Activated naive CD4-positive, alpha-beta T cell treated with anti-CD3 and anti-CD28 coated beads, Interleukin-2, amount 50 U/mL, for 24 hours (primary cell): ENCODE measurements around the gene TMEM81.

Experiments used
- H3K27ac Mint-ChIP-seq: one replicate; pipeline ENCODE4 v1.8.0; 2021; ENCODE audit warnings: mild to moderate bottlenecking, mixed read lengths
- H3K27me3 Mint-ChIP-seq: one replicate; pipeline ENCODE4 v1.8.0; 2021; ENCODE audit warnings: mixed read lengths
- H3K36me3 Mint-ChIP-seq: one replicate; pipeline ENCODE4 v1.8.0; 2021; ENCODE audit warnings: mixed read lengths
- H3K4me1 Mint-ChIP-seq: one replicate; pipeline ENCODE4 v1.8.0; 2021; ENCODE audit warnings: mixed read lengths
- H3K4me3 Mint-ChIP-seq: one replicate; pipeline ENCODE4 v1.8.0; 2021; ENCODE audit warnings: mild to moderate bottlenecking, mixed read lengths
- H3K9me3 Mint-ChIP-seq: one replicate; pipeline ENCODE4 v1.8.0; 2021; ENCODE audit warnings: mixed read lengths

TMEM81 gene, protein sequence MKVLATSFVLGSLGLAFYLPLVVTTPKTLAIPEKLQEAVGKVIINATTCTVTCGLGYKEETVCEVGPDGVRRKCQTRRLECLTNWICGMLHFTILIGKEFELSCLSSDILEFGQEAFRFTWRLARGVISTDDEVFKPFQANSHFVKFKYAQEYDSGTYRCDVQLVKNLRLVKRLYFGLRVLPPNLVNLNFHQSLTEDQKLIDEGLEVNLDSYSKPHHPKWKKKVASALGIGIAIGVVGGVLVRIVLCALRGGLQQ

DNA sequence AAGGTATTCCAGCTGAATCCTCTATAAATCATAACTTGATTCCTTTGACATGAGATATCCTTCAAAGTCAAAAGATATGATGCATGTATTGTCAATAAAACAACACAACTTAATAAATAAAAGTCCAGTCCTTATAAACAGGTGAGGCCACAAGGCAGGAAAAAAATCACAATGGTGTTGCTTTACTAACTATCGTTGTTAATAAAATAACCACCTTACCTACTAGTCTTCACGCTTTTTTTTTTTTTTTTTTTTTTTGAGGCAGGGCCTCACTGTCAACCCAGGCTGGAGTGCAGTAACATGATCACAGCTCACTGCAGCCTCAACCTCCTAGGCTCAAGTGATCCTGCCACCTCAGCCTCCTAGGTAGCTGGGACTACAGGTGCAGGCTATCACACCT lies at the start of gene TMEM81:
TMEM81 (minus strand) TSS at position 101 of the 400 bp plus-strand sequence. CDS start 140 bp downstream, outside the sequence.
- Mint-ChIP-seq H3K36me3 (peaks cover 17% of the 10 kb centered on the region), H3K4me1 (no peaks in the 10 kb centered on the region), H3K27ac (peak within 1 kb of the TSS; percentile 30), H3K9me3 (no peaks in the 10 kb centered on the region), H3K4me3 (no peak within 1 kb of the TSS), H3K27me3 (no peaks in the 10 kb centered on the region)

DNA sequence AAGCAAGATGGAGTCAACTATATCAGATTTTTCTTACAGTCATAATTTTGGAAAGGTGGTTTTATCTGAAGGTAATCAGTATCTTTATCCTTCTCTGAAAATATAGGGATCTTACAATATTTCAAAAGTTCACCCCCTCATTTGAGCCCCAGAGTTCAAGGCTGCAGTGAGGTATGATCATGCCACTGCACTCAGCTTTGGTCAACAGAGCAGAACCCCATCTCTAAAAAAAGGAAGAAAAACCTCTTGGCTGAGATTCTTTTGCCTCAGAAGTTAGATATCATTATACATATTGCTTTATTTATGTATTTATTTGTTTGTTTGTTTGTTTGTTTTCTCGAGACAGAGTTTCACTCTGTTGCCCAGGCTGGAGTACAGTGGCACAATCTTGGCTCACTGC lies 49.0 kb upstream of the TMEM81 start:
- no peak overlapping the region for H3K4me3 Mint-ChIP-seq
- H3K27me3 Mint-ChIP-seq = no peaks in the 10 kb centered on the region
- no peaks in the 10 kb centered on the region for H3K9me3 Mint-ChIP-seq
- H3K4me1 Mint-ChIP-seq = no peaks in the 10 kb centered on the region
- no peaks in the 10 kb centered on the region for H3K36me3 Mint-ChIP-seq
- no peak overlapping the region for H3K27ac Mint-ChIP-seq

DNA sequence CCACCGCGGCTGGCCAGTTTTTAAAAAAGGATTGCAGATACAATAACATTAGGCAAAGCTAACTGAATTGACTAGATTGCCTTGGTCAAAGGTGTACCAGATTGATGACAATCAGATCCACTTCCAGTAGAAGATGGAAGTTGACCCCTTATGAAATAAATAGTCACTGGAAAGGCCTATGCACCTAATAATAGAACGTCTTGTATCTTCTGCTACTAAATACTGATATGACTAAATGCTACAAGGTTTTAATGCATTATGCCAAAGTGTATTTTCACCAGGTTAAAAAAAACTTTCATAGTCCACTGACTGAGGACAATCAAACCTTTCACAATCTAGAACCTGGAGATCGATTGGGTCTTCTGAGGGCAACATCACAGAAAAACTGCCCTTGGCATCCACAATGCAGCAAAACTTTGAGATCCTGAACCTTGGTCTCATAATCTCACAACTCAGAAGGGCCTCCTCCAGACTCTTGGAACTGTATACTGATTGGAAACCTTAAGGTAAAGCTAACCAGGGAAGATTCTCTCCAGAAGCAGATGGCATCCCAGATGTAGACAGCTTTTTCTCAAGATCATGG lies 45.3 kb upstream of the TMEM81 start:
- no peak overlapping the region for H3K27ac Mint-ChIP-seq
- H3K4me1 Mint-ChIP-seq = no peaks in the 10 kb centered on the region
- H3K9me3 Mint-ChIP-seq = no peaks in the 10 kb centered on the region
- H3K4me3 Mint-ChIP-seq = no peak overlapping the region
- no peaks in the 10 kb centered on the region for H3K36me3 Mint-ChIP-seq
- H3K27me3 Mint-ChIP-seq = no peaks in the 10 kb centered on the region

DNA sequence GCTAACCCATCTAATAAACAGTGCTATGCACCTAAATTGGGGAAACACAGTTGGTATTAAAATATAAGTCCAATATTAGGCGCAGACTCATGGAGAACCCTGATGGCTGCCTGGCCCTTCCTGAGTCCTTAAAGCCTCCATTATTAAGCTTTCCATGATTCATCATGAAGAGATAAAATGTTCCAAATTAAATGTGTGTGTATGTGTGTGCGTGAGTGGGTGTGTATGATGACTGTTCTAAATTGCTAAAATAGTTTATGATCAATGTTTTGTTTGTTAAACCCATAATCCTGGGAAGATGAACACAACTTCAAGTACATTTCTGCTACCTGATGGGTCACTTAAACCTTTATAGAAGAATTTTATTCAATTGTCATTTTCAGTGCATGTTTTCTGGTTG lies 43.8 kb upstream of the TMEM81 start:
- H3K4me1 Mint-ChIP-seq = peaks cover 3% of the 10 kb centered on the region
- no peaks in the 10 kb centered on the region for H3K9me3 Mint-ChIP-seq
- H3K4me3 Mint-ChIP-seq = no peak overlapping the region
- no peaks in the 10 kb centered on the region for H3K27me3 Mint-ChIP-seq
- no peaks in the 10 kb centered on the region for H3K36me3 Mint-ChIP-seq
- no peak overlapping the region for H3K27ac Mint-ChIP-seq

DNA sequence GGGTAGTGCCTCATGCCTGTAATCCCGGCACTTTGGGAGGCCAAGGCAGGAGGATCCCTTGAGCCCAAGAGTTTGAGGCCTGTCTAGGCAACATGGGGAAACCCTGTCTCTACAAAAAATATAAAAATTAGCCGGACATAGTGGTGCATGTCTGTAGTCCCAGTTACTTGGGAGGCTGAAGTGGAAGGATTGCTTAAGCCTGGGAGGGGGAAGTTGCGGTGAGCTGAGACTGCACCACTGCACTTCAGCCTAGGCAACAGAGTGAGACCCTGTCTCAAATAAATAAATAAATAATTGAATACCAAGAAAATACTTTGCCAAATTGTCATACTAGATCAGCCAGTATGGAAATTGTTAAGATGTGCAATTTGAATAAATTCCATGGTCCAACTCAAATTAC lies 43.4 kb upstream of the TMEM81 start:
- Mint-ChIP-seq H3K27me3 (no peaks in the 10 kb centered on the region), H3K9me3 (no peaks in the 10 kb centered on the region), H3K4me3 (no peak overlapping the region), H3K36me3 (no peaks in the 10 kb centered on the region), H3K27ac (no peak overlapping the region), H3K4me1 (peaks cover 7% of the 10 kb centered on the region)

DNA sequence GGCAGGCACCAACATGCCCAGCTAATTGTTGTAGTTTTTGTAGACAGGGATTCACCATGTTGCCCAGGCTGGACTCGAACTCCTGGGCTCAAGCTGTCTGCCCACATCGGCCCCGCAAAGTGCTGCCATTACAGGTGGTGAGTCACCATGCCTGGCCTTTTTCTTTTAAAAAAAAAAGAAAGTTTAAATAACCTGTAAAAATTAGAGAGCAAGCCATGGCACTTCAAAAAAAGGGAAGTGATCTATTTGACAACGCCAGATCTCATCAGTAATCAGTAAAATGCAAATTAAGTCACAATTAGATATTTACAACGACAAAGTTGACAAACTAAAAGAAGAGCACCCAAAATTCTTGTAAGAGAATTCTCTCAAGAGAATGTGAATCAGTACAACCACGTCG lies 40.5 kb upstream of the TMEM81 start:
- Mint-ChIP-seq H3K27me3 (no peaks in the 10 kb centered on the region), H3K36me3 (peaks cover 2% of the 10 kb centered on the region), H3K4me3 (no peak overlapping the region), H3K4me1 (peaks cover 35% of the 10 kb centered on the region), H3K9me3 (no peaks in the 10 kb centered on the region), H3K27ac (no peak overlapping the region)

DNA sequence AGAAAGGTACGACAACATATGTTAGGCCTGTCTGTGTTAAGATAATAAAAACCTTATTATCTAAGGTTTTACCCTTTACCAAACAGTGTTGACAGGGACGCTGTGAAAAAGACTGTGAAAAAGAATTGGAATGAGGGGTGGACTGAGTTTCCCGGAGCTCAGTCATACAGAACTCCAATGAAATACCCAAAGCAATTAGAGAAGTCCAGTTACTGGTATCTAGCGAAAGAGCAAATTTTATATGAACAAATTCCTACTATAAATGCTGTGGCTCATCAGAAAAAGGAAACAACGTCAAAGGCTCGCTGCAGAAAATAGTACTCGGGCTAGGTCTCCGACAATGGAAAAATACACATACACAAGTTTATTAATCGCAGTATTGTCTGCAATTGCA lies 38.2 kb upstream of the TMEM81 start:
- Mint-ChIP-seq H3K27ac (peak overlapping the region; percentile 100), H3K27me3 (no peaks in the 10 kb centered on the region), H3K9me3 (no peaks in the 10 kb centered on the region), H3K4me3 (peak overlapping the region; percentile 99), H3K36me3 (peaks cover 5% of the 10 kb centered on the region), H3K4me1 (peaks cover 48% of the 10 kb centered on the region)

DNA sequence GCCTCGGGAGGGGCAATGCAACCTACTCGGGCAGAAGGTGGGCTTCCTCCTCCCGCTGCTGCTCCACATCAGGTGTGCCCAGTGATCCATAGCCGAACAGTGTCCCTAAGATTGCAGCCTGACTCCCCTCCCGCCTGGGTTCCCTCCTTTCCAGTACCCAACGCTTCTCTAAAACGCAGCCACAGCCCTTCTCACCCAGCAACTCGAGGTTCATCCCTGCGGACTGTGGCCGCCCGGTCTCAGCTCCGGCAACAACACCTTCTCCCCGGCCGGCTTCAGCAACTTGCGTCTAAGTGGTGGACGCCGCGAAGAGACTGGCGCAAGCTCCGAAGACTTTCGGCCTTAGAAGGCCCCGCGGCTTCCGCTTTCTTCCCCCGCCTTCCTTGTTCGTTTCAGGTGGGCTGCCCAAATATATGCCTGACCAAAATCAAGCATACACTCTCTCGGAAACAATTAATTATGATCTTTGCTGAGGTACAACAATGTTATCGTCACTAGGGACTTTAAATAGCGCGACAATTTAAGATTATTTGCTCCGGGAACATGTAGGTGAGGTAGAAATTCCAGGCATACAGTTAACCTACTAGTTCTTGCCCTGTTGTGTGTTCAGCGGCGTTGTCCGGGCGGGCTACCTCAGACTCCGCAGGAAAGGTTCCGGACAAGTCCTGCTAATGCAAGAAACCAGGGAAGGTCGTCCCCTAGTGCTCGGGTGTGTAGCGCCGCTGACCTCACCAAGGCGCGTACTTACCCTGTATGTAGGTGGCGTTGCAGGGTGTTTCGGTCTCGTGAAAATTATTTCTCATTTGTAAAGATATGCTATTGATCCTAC lies 37.6 kb upstream of the TMEM81 start, which contains the start of gene RBBP5:
RBBP5 (minus strand) TSS at position 319 of the 829 bp plus-strand sequence; CDS start at position 214, 105 bp downstream.
- Mint-ChIP-seq H3K4me1 (peaks cover 48% of the 10 kb centered on the region), H3K9me3 (no peaks in the 10 kb centered on the region), H3K36me3 (peaks cover 5% of the 10 kb centered on the region)

DNA sequence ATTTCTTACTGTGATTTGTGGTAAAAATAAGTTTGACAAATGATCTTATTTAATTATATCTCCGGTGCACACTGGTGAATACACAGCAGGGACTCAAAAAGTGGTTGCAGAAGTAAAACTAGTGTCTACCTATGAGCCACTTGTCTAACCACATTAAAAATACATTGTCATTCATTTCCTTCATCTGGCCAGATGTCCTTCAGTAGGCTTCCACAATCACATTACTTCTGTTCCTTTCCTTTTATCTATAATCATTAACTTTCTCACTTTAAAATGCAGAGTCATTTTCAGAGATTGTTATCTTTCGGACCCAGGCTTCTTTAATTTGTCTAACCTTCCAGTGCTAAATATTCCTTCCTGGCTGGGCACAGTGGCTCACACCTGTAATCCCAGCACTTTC lies 34.5 kb upstream of the TMEM81 start:
- H3K27ac Mint-ChIP-seq = no peak overlapping the region

More for the DNA sequence above, 37.6 kb upstream of the TMEM81 start, which contains the start of gene RBBP5:
- H3K4me3 Mint-ChIP-seq = peak within 1 kb of the TSS; percentile 99
- peak within 1 kb of the TSS; percentile 100 for H3K27ac Mint-ChIP-seq
- H3K27me3 Mint-ChIP-seq = no peaks in the 10 kb centered on the region

DNA sequence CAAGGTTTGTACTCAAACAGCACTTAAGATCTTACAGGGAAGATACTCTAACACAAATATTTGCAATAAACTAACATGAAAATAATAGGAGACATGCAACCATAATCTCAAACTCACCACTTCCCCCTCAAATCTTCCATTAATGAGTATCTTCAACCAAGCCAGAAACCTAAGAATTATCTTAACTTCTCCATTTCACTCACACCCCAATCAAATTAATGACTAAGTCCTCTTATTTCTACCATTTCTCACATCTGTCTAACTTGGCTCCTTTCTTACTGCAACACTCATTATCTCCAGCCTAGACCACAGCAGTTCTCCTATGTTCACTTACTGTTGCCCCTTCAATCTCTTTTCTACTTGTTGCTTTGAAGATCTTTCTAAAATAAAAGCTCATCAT lies 27.1 kb upstream of the TMEM81 start:
- Mint-ChIP-seq H3K27me3 (no peaks in the 10 kb centered on the region), H3K36me3 (peaks cover 15% of the 10 kb centered on the region), H3K4me1 (peaks cover 17% of the 10 kb centered on the region), H3K4me3 (no peak overlapping the region), H3K9me3 (no peaks in the 10 kb centered on the region), H3K27ac (peak overlapping the region; percentile 1)

More for the DNA sequence above, 34.5 kb upstream of the TMEM81 start:
- Mint-ChIP-seq H3K36me3 (peaks cover 5% of the 10 kb centered on the region), H3K4me3 (peak overlapping the region; percentile 23), H3K4me1 (peaks cover 60% of the 10 kb centered on the region), H3K27me3 (no peaks in the 10 kb centered on the region), H3K9me3 (no peaks in the 10 kb centered on the region)

DNA sequence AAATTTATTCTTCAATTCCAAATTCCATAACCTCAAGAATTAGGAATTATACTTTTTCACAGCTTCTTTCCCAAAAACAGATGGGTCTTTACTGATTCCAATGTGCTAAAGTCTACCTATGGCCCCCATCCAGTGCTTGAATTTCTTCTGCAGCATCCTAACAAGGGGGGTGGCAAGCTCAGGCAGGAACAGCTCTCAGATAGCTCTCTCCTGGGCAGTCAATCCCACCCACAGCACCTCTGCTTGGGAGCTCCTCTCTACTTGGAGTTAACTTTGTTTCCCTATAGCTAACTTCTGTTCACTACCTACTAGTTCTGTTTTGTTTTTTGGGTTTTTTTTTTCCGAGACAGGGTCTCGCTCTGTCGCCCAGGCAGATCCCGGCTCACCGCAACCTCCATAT lies 25.5 kb upstream of the TMEM81 start:
- Mint-ChIP-seq H3K4me3 (no peak overlapping the region), H3K9me3 (no peaks in the 10 kb centered on the region), H3K36me3 (peaks cover 20% of the 10 kb centered on the region), H3K27me3 (no peaks in the 10 kb centered on the region), H3K4me1 (peaks cover 10% of the 10 kb centered on the region), H3K27ac (peak overlapping the region; percentile 59)

DNA sequence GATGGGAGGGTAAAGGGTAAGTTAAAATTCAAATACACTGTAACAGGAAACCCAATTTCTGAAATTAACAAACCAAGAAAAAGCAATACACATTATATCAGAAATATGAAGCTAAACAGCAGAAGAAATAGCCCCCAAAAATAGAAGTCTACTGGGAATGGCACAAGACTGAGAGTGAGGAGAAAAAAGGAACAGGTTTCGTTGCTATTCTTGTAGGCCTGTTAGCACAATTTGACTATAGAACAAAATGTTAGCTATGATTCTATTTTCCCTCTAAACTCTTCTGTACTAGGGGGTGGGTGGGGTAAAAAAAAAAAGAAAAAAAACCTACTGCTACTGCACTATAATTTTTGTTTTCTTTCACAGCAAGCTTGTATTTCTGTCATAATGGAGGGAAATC lies 25.0 kb upstream of the TMEM81 start:
- peaks cover 20% of the 10 kb centered on the region for H3K36me3 Mint-ChIP-seq
- H3K4me1 Mint-ChIP-seq = peaks cover 10% of the 10 kb centered on the region
- H3K27me3 Mint-ChIP-seq = no peaks in the 10 kb centered on the region
- H3K4me3 Mint-ChIP-seq = no peak overlapping the region
- no peak overlapping the region for H3K27ac Mint-ChIP-seq
- no peaks in the 10 kb centered on the region for H3K9me3 Mint-ChIP-seq

DNA sequence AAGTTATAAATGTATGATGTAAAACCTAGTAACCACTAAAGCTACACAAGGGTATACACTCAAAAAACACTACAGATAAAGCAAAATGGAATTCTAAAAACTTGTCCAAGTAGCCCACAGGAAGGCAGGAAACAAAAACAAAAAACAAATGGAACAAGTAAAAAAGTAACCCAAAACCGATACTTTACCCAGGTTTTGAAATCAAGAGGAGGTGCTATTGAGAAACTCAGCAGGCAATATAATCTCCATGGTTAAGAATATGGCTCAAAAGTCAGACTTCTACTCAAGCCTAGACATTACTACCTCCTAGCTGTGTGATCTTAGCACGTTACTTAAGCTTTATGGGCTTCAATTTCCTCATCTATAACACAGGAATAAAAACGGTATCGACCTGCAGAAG lies 24.2 kb upstream of the TMEM81 start:
- Mint-ChIP-seq H3K9me3 (no peaks in the 10 kb centered on the region), H3K36me3 (peaks cover 21% of the 10 kb centered on the region), H3K4me3 (no peak overlapping the region), H3K27me3 (no peaks in the 10 kb centered on the region), H3K4me1 (peaks cover 10% of the 10 kb centered on the region), H3K27ac (peak overlapping the region; percentile 73)

DNA sequence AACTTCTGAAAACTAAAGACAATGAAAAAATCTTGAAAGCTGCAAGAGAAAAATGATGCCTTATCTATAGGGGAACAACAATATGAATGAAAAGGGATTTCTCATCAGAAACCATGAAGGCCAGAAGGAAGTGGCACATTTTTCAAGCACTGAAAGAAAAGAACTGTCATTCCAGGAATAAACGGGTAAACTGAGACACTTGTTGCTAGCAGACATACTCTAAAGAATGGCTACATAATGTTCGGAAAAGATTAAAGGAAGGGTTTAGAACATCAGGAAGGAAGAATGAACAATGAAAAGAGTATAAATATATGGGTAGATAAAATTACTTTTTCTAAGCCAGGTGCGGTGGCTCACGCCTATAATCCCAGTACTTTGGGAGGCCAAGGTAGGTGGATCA lies 23.1 kb upstream of the TMEM81 start:
- Mint-ChIP-seq H3K4me1 (peaks cover 10% of the 10 kb centered on the region), H3K4me3 (no peak overlapping the region), H3K27me3 (no peaks in the 10 kb centered on the region), H3K27ac (no peak overlapping the region), H3K36me3 (peaks cover 22% of the 10 kb centered on the region), H3K9me3 (no peaks in the 10 kb centered on the region)

DNA sequence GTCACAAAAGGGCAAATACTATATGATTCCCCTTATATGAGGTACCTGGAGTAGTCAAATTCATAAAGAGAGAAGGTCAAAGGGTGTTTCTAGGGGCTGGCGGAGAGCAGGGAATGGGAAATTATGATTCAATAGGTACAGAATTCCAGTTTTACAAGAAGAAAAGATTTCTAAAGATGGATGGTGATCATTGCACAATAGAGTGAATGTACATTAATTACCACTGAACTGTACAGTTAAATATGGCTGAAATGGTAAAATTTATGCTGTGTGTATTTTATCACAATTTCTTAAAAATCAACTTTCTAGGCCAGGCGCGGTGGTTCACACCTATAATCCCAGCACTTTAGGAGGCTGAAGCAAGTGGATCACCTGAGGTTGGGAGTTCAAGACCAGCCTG lies 18.1 kb upstream of the TMEM81 start:
- H3K4me1 Mint-ChIP-seq = peaks cover 5% of the 10 kb centered on the region
- peaks cover 23% of the 10 kb centered on the region for H3K36me3 Mint-ChIP-seq
- no peaks in the 10 kb centered on the region for H3K9me3 Mint-ChIP-seq
- no peak overlapping the region for H3K27ac Mint-ChIP-seq
- no peaks in the 10 kb centered on the region for H3K27me3 Mint-ChIP-seq
- H3K4me3 Mint-ChIP-seq = no peak overlapping the region

DNA sequence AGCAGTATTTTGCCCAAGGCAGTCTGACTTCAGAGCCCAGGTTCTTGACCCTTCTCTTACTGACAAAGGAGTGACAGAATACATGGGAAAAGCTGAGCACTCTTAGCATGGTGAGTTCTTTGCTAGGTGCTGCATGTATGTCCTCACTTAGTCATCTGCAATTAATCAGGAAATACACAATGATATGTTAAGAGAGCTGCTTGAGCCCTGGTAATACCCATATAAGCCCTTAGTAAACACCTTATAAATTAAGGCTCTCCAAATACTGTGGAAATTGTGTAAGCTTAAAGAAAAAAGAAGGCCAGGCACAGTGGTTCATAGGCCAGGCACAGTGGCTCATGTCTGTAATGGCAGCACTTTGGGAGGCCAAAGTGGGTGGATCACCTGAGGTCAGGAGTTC lies 14.0 kb upstream of the TMEM81 start:
- H3K27me3 Mint-ChIP-seq = no peaks in the 10 kb centered on the region
- no peak overlapping the region for H3K4me3 Mint-ChIP-seq
- H3K4me1 Mint-ChIP-seq = no peaks in the 10 kb centered on the region
- no peaks in the 10 kb centered on the region for H3K9me3 Mint-ChIP-seq
- no peak overlapping the region for H3K27ac Mint-ChIP-seq
- H3K36me3 Mint-ChIP-seq = peaks cover 21% of the 10 kb centered on the region
